Stimulated activated CD4-positive, alpha-beta T cell treated with anti-CD3 and anti-CD28 coated beads, Interleukin-12 subunit alpha, Interleukin-12 subunit beta, amount 100 ng/mL, for 24 hours (primary cell): ENCODE measurements around the gene CNTNAP4.

Experiments used
- DNase-seq, 2 experiments: peaks; one replicate each; pipeline ENCODE4 v3.0.0-alpha.2; 2020; ENCODE audit warnings: low read depth in 2 of 2

Gene CNTNAP4

GRCh38 chr16:76583466-76583865, 306.3 kb downstream of the CNTNAP4 start:
- DNase-seq, result no peak

- no peak for DNase-seq
These were observed 306.7 kb downstream of the CNTNAP4 start for GRCh38 chr16:76583945-76584344.

DNA sequence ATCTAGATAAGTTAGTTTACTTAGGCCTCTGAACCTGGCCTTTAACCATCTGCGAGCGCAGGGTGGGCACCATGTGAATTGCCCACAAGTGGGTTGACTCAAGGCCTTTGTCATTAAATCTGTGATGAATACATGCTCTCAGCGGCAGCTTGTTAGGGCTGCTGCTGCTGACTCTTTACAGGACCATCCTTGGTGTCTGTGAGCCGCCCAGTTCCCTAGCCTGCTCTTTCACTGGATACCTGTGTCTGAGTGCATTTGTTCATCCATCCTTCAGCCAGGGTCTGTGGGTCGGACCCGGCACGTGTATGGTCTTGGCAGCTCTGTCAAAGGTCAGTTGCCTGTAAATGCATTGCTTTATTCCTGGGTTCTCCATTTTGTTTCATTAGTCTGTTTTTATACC, 321.3 kb downstream of the CNTNAP4 start:
- no peak for DNase-seq

DNA sequence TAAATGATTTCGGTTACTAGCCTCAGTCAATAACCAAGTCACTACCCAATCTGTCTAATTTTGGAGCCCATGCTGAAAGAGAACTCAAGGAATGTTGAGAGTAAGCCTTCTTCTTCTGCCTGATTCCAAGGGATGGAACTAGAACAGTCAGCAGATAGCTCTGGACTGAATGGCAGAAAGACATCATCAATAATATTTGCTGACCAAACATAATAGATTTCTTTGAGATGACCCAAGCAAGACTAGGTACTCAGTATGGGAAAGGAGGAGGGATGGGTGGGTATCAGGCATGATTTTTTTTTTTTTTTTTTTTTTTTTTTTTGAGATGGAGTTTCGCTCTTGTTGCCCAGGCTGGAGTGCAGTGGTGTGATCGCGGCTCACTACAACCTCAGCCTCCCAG, 330.1 kb downstream of the CNTNAP4 start:
- no peak for DNase-seq
